NCI-H82 (cell line): ENCODE data around the gene ZNF804B.

ENCODE experiments used
- DNase-seq: peaks from one replicate; lab custom pipeline; 2025; lab: John Stamatoyannopoulos, UW

ZNF804B gene

DNA sequence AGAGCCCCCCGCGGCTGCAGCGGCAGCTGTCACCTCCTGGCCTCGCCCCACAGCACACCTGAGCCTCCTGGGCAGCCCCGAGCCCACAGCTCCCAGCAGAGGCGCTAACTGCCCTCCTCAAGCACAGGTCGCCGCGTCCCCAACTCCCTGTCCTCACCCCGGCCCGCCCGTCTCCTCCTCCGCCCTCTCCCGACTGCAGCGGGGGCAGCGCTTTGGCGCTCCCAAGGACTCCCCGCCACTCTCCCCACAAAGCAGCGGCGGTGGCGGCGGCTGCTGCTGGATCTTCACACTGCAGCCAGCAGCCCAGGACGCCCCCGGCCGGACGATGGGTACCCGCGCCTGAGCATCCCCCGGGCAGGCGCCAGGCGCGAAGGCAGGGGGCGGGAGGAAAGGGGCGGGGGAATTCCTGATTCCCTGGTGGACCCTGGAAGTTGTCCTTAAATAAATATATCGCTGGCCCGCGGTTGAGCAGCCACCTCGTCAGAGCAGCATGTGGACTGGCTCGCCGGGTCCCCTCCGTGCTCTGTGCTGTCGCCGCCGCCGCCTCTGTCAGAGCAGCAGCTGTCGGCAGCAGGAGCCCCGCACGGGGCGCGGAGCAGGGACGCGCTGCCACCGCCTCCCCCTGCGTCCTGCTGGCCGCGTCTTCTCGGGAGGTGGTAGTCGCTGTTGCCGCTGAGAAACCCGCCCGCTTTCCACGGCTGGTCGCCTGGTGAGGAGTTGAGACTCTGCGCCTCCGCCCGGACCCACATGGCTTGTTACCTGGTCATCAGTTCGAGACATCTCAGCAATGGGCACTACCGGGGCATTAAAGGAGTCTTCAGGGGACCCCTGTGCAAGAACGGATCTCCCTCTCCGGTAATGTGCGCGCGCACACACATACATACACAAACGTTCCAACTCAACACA lies at the start of gene ZNF804B:
ZNF804B (plus strand) TSS at position 471 of the 906 bp plus-strand sequence; CDS start at position 748, 277 bp downstream.
- peak; percentile 69 for DNase-seq

GRCh38 chr7:88735920-88736319 lies 23.6 kb upstream of the ZNF804B start:
- DNase-seq = no peak

GRCh38 chr7:88737632-88738031 lies 21.9 kb upstream of the ZNF804B start:
- no peak for DNase-seq

GRCh38 chr7:88746126-88746525 lies 13.4 kb upstream of the ZNF804B start:
- DNase-seq = no peak

GRCh38 chr7:88756802-88757201 lies 2.7 kb upstream of the ZNF804B start:
- DNase-seq = no peak

GRCh38 chr7:88757371-88757770 lies 2.1 kb upstream of the ZNF804B start:
- peak; percentile 10 for DNase-seq

DNA sequence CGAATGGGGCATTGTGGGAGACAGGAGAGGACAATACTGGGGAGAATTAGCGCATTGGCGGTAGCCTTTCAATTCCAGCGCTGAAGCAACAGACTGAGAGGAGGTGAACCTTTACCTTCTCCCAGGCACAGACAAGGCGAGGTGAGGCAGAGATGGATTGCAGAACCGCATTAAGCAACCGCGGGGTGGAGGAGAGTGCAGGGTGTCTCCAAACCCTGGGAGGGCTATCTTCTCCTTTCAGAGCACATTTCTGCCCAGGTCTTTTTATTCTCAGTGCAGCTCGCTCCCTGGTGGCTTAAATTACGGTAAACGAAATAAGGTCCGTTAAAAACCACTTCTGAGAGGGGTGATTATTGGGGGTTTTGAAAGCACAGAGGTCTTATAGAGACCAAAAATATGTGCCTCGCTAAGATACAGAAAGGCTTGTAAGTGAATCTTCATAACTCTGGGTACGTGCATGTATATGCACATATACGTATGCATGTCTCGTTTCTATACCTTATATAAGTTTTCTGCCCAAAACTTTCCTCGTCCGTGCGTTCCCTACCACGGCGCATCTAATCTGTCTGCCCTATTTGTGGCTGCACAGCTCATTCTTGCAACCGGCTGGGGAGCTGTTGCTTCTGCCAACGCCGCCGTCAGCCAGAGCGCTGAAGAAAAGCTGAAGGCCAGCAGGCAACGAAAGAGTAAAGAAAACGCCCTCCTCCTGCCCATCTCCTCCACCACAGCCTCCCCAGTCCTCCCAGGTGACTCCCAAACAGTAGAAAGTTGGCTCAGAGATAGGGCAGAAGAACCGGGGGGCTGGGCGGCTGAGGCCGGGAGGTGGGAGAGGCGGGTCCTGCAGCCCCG lies 895 bp upstream of the ZNF804B start:
- DNase-seq = peak; percentile 58

DNA sequence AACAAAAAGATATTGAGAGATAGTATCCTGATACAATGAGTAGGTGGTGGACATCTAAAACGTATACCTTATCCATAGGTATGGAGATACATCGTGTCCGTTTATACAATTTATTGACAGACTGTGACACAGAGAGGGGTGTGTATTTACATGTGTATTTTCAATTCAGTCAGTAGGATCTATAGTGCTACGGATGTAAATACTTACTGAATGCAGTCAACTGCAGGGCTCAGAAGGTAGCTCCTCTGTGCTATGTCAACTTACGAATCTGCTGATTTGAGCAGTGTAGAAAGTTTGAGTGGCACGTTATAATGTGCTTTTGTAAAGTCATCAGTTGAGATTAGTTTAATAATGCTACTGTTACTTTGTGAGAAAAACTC lies 626 bp downstream of the ZNF804B start:
- no peak for DNase-seq

DNA sequence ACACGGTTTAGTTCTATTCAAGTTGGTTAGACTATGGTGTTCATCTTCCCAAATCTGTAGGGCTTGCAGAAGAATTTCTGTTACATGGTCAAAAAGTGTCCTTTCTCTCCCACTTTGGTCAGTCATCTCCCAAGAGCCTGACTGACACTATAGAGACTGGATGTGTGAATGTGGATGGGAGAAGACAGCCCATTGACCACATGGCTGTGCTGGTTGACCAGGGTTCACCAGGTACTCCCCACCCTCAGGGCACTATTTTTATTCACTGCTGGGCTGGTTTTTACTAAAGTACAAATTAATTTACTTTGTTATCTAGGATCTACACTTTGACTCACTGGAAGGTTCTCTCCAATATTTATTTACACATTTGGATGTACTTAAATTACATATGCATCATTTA lies 2.3 kb downstream of the ZNF804B start:
- DNase-seq = no peak

- no peak for DNase-seq
Observed at GRCh38 chr7:88771417-88771816, 11.9 kb downstream of the ZNF804B start.

DNA sequence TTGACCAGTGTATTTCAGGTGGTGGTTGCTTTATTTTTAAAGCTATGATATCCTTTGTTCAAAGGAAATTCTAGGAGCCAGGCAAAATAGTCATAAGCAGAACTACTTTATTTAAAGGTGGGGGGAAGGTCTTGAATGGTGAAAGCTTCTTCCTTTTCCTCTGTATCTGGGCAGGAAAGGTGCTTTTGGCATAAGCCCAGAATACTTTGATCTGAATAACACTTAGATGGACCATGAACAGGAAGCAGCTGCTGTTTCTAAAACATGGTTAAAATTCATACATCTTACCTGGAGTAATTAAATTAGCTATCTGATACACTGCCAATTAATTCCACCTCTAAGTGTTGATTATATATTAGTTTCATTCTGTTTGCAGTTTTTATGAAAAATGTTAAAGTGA lies 13.3 kb downstream of the ZNF804B start:
- DNase-seq = no peak

GRCh38 chr7:88775838-88776237 lies 16.3 kb downstream of the ZNF804B start:
- DNase-seq = no peak

DNA sequence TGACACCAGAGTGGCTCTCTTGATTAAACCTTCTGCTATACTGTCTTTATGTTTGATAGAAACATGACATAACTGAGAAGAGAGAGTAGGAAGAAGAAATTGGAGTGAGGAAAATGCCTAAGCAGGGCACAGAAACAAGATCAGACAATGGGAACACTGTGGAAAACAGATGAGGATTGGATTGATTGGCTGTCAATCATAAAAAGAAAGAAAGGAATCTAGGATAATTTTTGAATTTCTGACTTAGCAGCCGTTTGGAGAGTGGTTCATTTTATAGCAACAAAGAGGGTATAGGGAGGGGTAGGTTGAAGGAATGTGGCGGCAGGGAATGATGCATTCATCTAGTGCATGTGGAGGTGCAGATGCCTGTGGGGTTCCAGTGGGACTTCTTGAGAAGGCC lies 28.3 kb downstream of the ZNF804B start:
- DNase-seq = no peak

GRCh38 chr7:88789480-88790064 lies 30.1 kb downstream of the ZNF804B start:
- peak; percentile 64 for DNase-seq

- no peak for DNase-seq
Observed at GRCh38 chr7:88791891-88792290, 32.4 kb downstream of the ZNF804B start.

GRCh38 chr7:88792361-88792760 lies 32.9 kb downstream of the ZNF804B start:
- no peak for DNase-seq

DNA sequence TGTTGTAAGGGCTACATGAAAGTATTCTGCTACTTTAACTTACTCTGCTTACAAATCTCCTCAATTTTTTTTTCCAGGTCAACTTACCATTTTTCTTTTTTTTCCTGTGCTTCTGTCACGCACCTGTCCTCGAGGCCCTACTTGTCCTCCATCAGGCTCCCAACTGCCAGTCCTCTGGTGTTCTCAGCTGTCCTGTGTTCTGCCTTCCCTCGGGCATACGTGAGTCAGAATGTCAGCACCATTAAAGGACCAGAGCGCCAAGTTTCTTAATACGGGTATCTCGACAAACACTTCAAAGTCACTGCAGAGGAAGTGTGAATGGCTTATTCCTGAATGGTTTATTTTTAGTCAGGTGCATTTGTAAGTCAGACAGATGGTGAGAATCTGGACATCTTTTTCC lies 36.1 kb downstream of the ZNF804B start, which contains the start of gene TEX47:
TEX47 (minus strand) TSS at position 185 of the 400 bp plus-strand sequence. CDS start 795 bp downstream, outside the sequence.
- no peak for DNase-seq

DNA sequence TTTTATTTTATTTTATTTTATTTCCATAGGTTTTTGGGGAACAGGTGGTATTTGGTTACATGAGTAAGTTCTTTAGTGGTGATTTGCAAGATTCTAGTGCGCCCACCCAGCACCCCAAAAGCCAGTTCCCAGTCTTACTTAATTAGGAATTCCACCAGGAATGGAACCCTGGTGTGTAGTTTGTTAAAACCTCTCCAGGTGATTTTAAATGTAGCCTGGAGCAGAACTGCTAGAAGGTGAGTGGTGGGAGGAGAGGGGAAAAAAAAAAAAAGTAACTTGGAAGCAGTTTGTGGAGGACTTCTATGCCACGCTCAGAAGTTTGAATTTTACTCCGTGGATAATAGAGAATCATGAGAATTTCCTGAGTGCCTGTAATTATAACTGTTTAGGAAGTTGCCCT lies 41.5 kb downstream of the ZNF804B start:
- no peak for DNase-seq

DNA sequence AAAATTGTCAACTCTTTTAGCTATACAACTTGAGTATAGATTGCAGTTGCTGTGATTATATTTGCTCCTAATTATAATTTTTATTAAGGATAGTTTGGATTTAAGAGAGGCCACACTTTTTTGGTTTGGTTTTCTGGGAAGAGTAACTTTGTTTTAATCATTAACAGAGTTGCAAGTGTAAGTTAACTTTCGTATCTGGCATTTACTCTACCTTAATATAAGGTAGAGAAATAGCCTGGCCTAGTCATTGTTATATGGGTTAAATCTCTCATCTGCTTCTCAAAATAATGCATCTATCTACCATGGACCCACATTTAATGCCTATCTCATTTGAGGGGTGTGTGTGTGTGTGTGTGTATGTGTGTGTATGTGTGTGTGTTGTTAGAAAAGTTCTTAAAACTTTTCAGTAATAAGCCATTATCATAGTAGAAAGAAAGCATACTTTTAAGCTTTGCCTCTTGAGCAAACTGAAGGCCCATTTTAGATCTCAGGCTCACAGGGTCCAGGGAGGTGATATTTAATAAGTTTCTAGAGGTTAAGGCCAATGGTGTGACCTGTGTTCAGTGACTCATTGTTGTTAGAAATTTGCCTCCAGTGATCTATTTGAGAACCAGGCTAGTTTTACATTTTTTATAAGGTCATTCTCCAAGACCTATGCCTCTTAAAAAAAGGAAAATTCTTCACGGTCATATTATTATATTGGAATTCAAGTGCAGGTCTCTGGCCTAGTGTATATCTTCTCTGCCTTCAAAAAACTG lies 47.0 kb downstream of the ZNF804B start:
- no peak for DNase-seq

DNA sequence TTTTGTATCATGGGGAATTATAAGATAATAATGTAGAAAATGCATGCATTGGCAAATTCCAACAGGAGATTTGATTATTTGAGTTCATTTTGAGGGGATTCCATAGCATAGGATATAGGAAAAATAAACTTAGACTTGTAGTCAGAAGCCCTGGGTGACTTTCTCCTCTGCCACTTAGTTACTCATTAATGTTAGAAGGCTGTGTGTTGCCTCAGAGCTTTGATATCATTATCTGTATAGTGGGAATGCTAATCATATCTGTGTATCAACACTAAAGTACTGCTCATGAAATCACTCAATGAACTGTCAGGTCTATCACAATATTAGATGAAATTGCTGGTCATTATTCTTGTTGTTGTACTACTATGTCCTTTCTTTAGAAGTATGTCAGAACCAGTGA lies 59.1 kb downstream of the ZNF804B start:
- DNase-seq = no peak

GRCh38 chr7:88826222-88826621 lies 66.7 kb downstream of the ZNF804B start:
- no peak for DNase-seq
